Sigmoid colon (tissue), 7 donors: ENCODE results near the gene SLC25A23. TPM values are rescaled to one million over a fixed set of nuclear protein-coding genes. Genes with fewer than 3 reads are reported as not detected.

Experiments used
- DNase-seq: peaks from one replicate; pipeline ENCODE4 v3.0.0-alpha.2; 2019
- H3K27ac ChIP-seq, 4 donors: fragments of 200-600 bp; sonication (generic); one replicate each; pipeline ENCODE4 v1.5.1; 2016 to 2019; ENCODE audit warnings: mild to moderate bottlenecking in 1 of 4
- H3K27me3 ChIP-seq, 3 donors: fragments of 200-600 bp; sonication (generic); one replicate each; pipeline ENCODE4 v1.5.1; 2019; ENCODE audit warnings: mild to moderate bottlenecking in 1 of 3
- H3K36me3 ChIP-seq, 4 donors: fragments of 200-600 bp; sonication (generic); one replicate each; pipeline ENCODE4 v1.5.1; 2016 to 2019
- H3K4me1 ChIP-seq, 4 donors: fragments of 200-600 bp; sonication (generic); one replicate each; pipeline ENCODE4 v1.5.1; 2017 to 2019
- H3K4me3 ChIP-seq, 4 donors: fragments of 200-600 bp; sonication (generic); one replicate each; pipeline ENCODE4 v1.5.1; 2017 to 2019; ENCODE audit warnings: mild to moderate bottlenecking in 2 of 4, moderate library complexity in 1 of 4
- H3K9me3 ChIP-seq, 4 donors: fragments of 200-600 bp in 3 of 4; sonication (generic) in 3 of 4; one replicate each; pipeline versions ENCODE4 v1.5.1 to v1.6.1; 2013 to 2019
- CTCF ChIP-seq, 4 experiments: fragments of 450-650 bp in 3 of 4; fragments of 200-600 bp in 1 of 4; IDR thresholded peaks; one replicate each; pipeline ENCODE4 v1.5.1; 2016 to 2019; ENCODE audit warnings: antibody characterized with exemption in 4 of 4, mild to moderate bottlenecking in 3 of 4, moderate library complexity in 2 of 4
- EP300 ChIP-seq, 4 donors: sonication (generic); formaldehyde crosslinking; IDR thresholded peaks; one replicate each; pipeline ENCODE4 v1.6.1; 2017; ENCODE audit warnings: antibody characterized with exemption in 4 of 4
- POLR2A ChIP-seq, 2 donors: fragments of 450-650 bp; IDR thresholded peaks; one replicate each; pipeline ENCODE4 v1.6.1; 2016; ENCODE audit warnings: antibody characterized with exemption in 2 of 2, mild to moderate bottlenecking in 2 of 2, moderate library complexity in 2 of 2
- POLR2AphosphoS5 ChIP-seq, 4 donors: sonication (generic); formaldehyde crosslinking; IDR thresholded peaks; one replicate each; pipeline ENCODE4 v1.6.1; 2017; ENCODE audit warnings: antibody characterized with exemption in 4 of 4
- WGBS, 2 donors: extraction: QIAGEN DNeasy Blood & Tissue Kit; methylation state at CpG; one replicate each; pipeline ENCODE4 v1.1.7; 2013; 5-methylcytosine and 5-hydroxymethylcytosine counted together
- intact Hi-C: fragments of 100-400 bp; cut with DNase I; formaldehyde crosslinking; loops from one replicate; pipeline ENCODE4 v1.15.1; 2023
- polyA plus RNA-seq, 3 donors: library from polyadenylated mRNA; stranded (reverse); fragments of 200-250 nt; gene quantifications; one replicate each; pipeline ENCODE4 v1.2.3, GENCODE V29; 2013
- total RNA-seq, 4 donors: library from RNA; depleted of rRNA; stranded (reverse); fragments of >200 nt; gene quantifications; one replicate each; pipeline ENCODE4 v1.1.0, GENCODE V29; 2016
- donor health status: healthy with polysubstance abuse.
- donor health status: Bipolar disorder and iron deficiency.
- donor health status: healthy.

Gene SLC25A23
- total and polyA plus RNA-seq, 7 donors: 61.5 to 188 (median 87.8) TPM

GRCh38 chr19:6494438-6495036 is 34.9 kb upstream of the SLC25A23 start:
- H3K9me3 ChIP-seq: peaks cover 0 to 6% (median 4%) of the 10 kb centered on the region in 4 donors
- H3K4me1 ChIP-seq: no peaks in the 10 kb centered on the region
- no peaks in the 10 kb centered on the region for H3K27me3 ChIP-seq
- intact Hi-C loops: no loop called here
- no peak overlapping the region for H3K4me3 ChIP-seq
- no peak overlapping the region for H3K27ac ChIP-seq
- TF ChIP-seq EP300 (IDR thresholded peaks at IDR 0.05) (no peak), CTCF (IDR thresholded peaks at IDR 0.05) (no peak), POLR2AphosphoS5 (IDR thresholded peaks at IDR 0.05) (no peak), POLR2A (IDR thresholded peaks at IDR 0.05) (no peak)
- WGBS, 2 donors: 68 to 80% methylated on average over 8 of the region's 8 CpGs
- no peaks in the 10 kb centered on the region for H3K36me3 ChIP-seq
- DNase-seq: no peak

GRCh38 chr19:6491802-6492592 is 32.4 kb upstream of the SLC25A23 start:
- Histone ChIP-seq H3K27me3 (no peaks in the 10 kb centered on the region), H3K36me3 (no peaks in the 10 kb centered on the region), H3K27ac (no peak overlapping the region), H3K4me3 (no peak overlapping the region), H3K9me3 (peaks cover 0 to 6% (median 4%) of the 10 kb centered on the region in 4 donors), H3K4me1 (no peaks in the 10 kb centered on the region)
- DNase-seq: no peak
- TF ChIP-seq CTCF (IDR thresholded peaks at IDR 0.05): no peak
- no peak for TF ChIP-seq EP300 (IDR thresholded peaks at IDR 0.05)
- TF ChIP-seq POLR2A (IDR thresholded peaks at IDR 0.05): no peak
- no peak for TF ChIP-seq POLR2AphosphoS5 (IDR thresholded peaks at IDR 0.05)
- intact Hi-C loops: no loop called here
- WGBS, 2 donors: 72 to 84% methylated on average over 4 of the region's 4 CpGs

GRCh38 chr19:6490134-6490533 is 30.5 kb upstream of the SLC25A23 start:
- H3K27me3 ChIP-seq: no peaks in the 10 kb centered on the region
- H3K4me1 ChIP-seq: no peaks in the 10 kb centered on the region
- H3K9me3 ChIP-seq: peaks cover 0 to 6% (median 4%) of the 10 kb centered on the region in 4 donors
- no peaks in the 10 kb centered on the region for H3K36me3 ChIP-seq
- intact Hi-C loops: no loop called here
- WGBS, 2 donors: 50 to 75% methylated on average over 2 of the region's 2 CpGs
- H3K27ac ChIP-seq: no peak overlapping the region
- no peak for TF ChIP-seq EP300 (IDR thresholded peaks at IDR 0.05)
- no peak for TF ChIP-seq CTCF (IDR thresholded peaks at IDR 0.05)
- no peak for TF ChIP-seq POLR2AphosphoS5 (IDR thresholded peaks at IDR 0.05)
- TF ChIP-seq POLR2A (IDR thresholded peaks at IDR 0.05): no peak
- DNase-seq: no peak
- no peak overlapping the region for H3K4me3 ChIP-seq

- peaks cover 0 to 6% (median 4%) of the 10 kb centered on the region in 4 donors for H3K9me3 ChIP-seq
- TF ChIP-seq CTCF (IDR thresholded peaks at IDR 0.05) (no peak), POLR2A (IDR thresholded peaks at IDR 0.05) (no peak), EP300 (IDR thresholded peaks at IDR 0.05) (no peak), POLR2AphosphoS5 (IDR thresholded peaks at IDR 0.05) (no peak)
- intact Hi-C loops: no loop called here
- DNase-seq: no peak
- H3K27me3 ChIP-seq: no peaks in the 10 kb centered on the region
- no peaks in the 10 kb centered on the region for H3K4me1 ChIP-seq
- no peaks in the 10 kb centered on the region for H3K36me3 ChIP-seq
- no peak overlapping the region for H3K4me3 ChIP-seq
- H3K27ac ChIP-seq: no peak overlapping the region
- 46 to 63% methylated on average over 15 of the region's 15 CpGs for WGBS, 2 donors
These were observed 29.9 kb upstream of the SLC25A23 start for GRCh38 chr19:6489278-6490061.
